Mucosa of descending colon (tissue), 3 donors: ENCODE measurements around the gene COL4A6. TPM values are rescaled to one million over a fixed set of nuclear protein-coding genes. Genes with fewer than 3 reads are reported as not detected.

Experiments
- ATAC-seq: fragments of 200-7000 bp; cut with Tn5 transposase; one replicate; pipeline ENCODE4 v1.9.1; 2020; ENCODE audit warnings: mild to moderate bottlenecking, moderate library complexity
- DNase-seq, 3 donors: peaks; one replicate each; pipeline ENCODE4 v3.0.0-alpha.2; 2020
- H3K36me3 ChIP-seq: fragments of 200-600 bp; one replicate; pipeline ENCODE4 v1.8.0; 2021; ENCODE audit warnings: low read depth, mild to moderate bottlenecking
- H3K4me1 ChIP-seq: fragments of 200-600 bp; one replicate; pipeline ENCODE4 v1.8.0; 2021; ENCODE audit warnings: low read depth, mild to moderate bottlenecking
- H3K4me3 ChIP-seq: fragments of 200-600 bp; one replicate; pipeline ENCODE4 v1.8.0; 2021; ENCODE audit warnings: mild to moderate bottlenecking
- H3K9me3 ChIP-seq: fragments of 200-600 bp; one replicate; pipeline ENCODE4 v1.8.0; 2021; ENCODE audit warnings: mild to moderate bottlenecking
- CTCF ChIP-seq: fragments of 200-600 bp; IDR thresholded peaks from one replicate; pipeline ENCODE4 v1.8.0; 2022; ENCODE audit warnings: antibody characterized with exemption, mild to moderate bottlenecking
- intact Hi-C, 2 donors: fragments of 100-400 bp; cut with DNase I in 1 of 2; cut with micrococcal nuclease in 1 of 2; formaldehyde crosslinking; loops; one replicate each; pipeline versions ENCODE4 v1.11.0 to v1.11.1; 2022; cut with DNase I, micrococcal nuclease
- total RNA-seq, 3 donors: library from RNA; stranded (reverse); fragmentation: NEBNext Ultra II Directional in 2 of 3; extraction: Animal tissue kit (Norgen Biotek cat#: 25700) in 2 of 3; gene quantifications; one replicate each; pipeline versions ENCODE4 v1.2.1 to v1.2.4, GENCODE V29; 2021 to 2023
- donor health status: DM: no; HTN: no; CAD: no; lungs with moderate emphysema.
- donor health status: DM: no; HTN: no; CAD: no.
- donor health status: DM: no; HTN: yes; CAD: no.

The COL4A6 gene
- total RNA-seq, 3 donors from 2014 or later: 0.35 to 0.81 (median 0.77) TPM

- DNase-seq: no peak
- H3K36me3 ChIP-seq: no peaks in the 10 kb centered on the region
- H3K4me3 ChIP-seq: no peak overlapping the region
- no peaks in the 10 kb centered on the region for H3K4me1 ChIP-seq
- no peak for TF ChIP-seq CTCF
- no peaks in the 10 kb centered on the region for H3K9me3 ChIP-seq
- ATAC-seq: no peak
- intact Hi-C loops: no loop called here
Observed at GRCh38 chrX:108131471-108131870, 306.8 kb downstream of the COL4A6 start.

- Histone ChIP-seq H3K36me3 (no peaks in the 10 kb centered on the region), H3K4me1 (no peaks in the 10 kb centered on the region), H3K4me3 (no peak overlapping the region), H3K9me3 (no peaks in the 10 kb centered on the region)
- intact Hi-C loops: no loop called here
- ATAC-seq: no peak
- no peak for TF ChIP-seq CTCF
- DNase-seq: no peak
Observed at GRCh38 chrX:108130889-108131288, 307.3 kb downstream of the COL4A6 start.

- no peak for TF ChIP-seq CTCF
- Histone ChIP-seq H3K36me3 (no peaks in the 10 kb centered on the region), H3K4me3 (no peak overlapping the region), H3K9me3 (no peaks in the 10 kb centered on the region), H3K4me1 (no peaks in the 10 kb centered on the region)
- ATAC-seq (no peak), DNase-seq (no peak)
- intact Hi-C loops: no loop called here
Observed at GRCh38 chrX:108127152-108127551, 311.1 kb downstream of the COL4A6 start.

- Histone ChIP-seq H3K4me3 (no peak overlapping the region), H3K4me1 (no peaks in the 10 kb centered on the region), H3K9me3 (no peaks in the 10 kb centered on the region), H3K36me3 (no peaks in the 10 kb centered on the region)
- ATAC-seq (no peak), DNase-seq (no peak)
- intact Hi-C loops: no loop called here
- no peak for TF ChIP-seq CTCF
Observed at GRCh38 chrX:108126661-108127060, 311.6 kb downstream of the COL4A6 start.

- H3K4me1 ChIP-seq: no peaks in the 10 kb centered on the region
- TF ChIP-seq CTCF: no peak
- no peaks in the 10 kb centered on the region for H3K36me3 ChIP-seq
- no peak overlapping the region for H3K4me3 ChIP-seq
- no peaks in the 10 kb centered on the region for H3K9me3 ChIP-seq
- DNase-seq (no peak), ATAC-seq (no peak)
- intact Hi-C loops: no loop called here
Observed at GRCh38 chrX:108123591-108124366, 314.4 kb downstream of the COL4A6 start.
